Adrenal gland (tissue), 5 donors: ENCODE measurements around the gene CFAP210.

Experiments used
- CTCF ChIP-seq, 6 experiments: fragments of 450-650 bp in 4 of 6; fragments of 200-600 bp in 2 of 6; sonication (generic) in 1 of 6; IDR thresholded peaks; 1 replicate in 5 of 6; 2 replicates in 1 of 6; pipeline versions ENCODE4 v1.5.1 to v1.8.0; 2016 to 2021; ENCODE audit warnings: antibody characterized with exemption in 6 of 6, mild to moderate bottlenecking in 2 of 6, moderate library complexity in 1 of 6
- POLR2A ChIP-seq, 2 donors: fragments of 450-650 bp; IDR thresholded peaks; one replicate each; pipeline ENCODE4 v1.6.1; 2017; ENCODE audit warnings: antibody characterized with exemption in 2 of 2, mild to moderate bottlenecking in 2 of 2, moderate library complexity in 1 of 2
- donor health status: DM: no; HTN: no; CAD: no.

GRCh38 chr2:169664600-169664977, 29.6 kb downstream of the CFAP210 start:
- TF ChIP-seq CTCF (IDR thresholded peaks at IDR 0.05) (no peak), POLR2A (IDR thresholded peaks at IDR 0.05) (no peak)
